Globus pallidus (tissue), 1 donor: ENCODE data around the gene MYL1.

Experiments used
- DNase-seq: peaks from one replicate; pipeline ENCODE4 v3.0.0-alpha.2; 2015; ENCODE audit warnings: low spot score

MYL1 gene

GRCh38 chr2:210315015-210315788 is at the start of gene MYL1:
MYL1 (minus strand) TSS chr2:210315174; CDS start chr2:210315042, 132 bp downstream.
- no peak for DNase-seq

GRCh38 chr2:210363876-210364275 is 48.9 kb upstream of the MYL1 start:
- peak; percentile 3 for DNase-seq

- no peak for DNase-seq
Observed at GRCh38 chr2:210363261-210363660, 48.3 kb upstream of the MYL1 start.

GRCh38 chr2:210360412-210360811 is 45.4 kb upstream of the MYL1 start:
- DNase-seq: no peak

GRCh38 chr2:210356944-210357343 is 42.0 kb upstream of the MYL1 start:
- no peak for DNase-seq

- DNase-seq: no peak
Observed at GRCh38 chr2:210337159-210337558, 22.2 kb upstream of the MYL1 start.

GRCh38 chr2:210324906-210325305 is 9.9 kb upstream of the MYL1 start:
- DNase-seq: no peak

- DNase-seq: no peak
Observed at GRCh38 chr2:210324458-210324857, 9.5 kb upstream of the MYL1 start.

GRCh38 chr2:210323003-210323402 is 8.0 kb upstream of the MYL1 start:
- no peak for DNase-seq

- DNase-seq: no peak
Observed at GRCh38 chr2:210318891-210319290, 3.9 kb upstream of the MYL1 start.

- DNase-seq: no peak
Observed at GRCh38 chr2:210318486-210318885, 3.5 kb upstream of the MYL1 start.

- DNase-seq: no peak
Observed at GRCh38 chr2:210310550-210310949, 4.4 kb downstream of the MYL1 start.

GRCh38 chr2:210309548-210310233 is 5.3 kb downstream of the MYL1 start:
- no peak for DNase-seq

- DNase-seq: no peak
Observed at GRCh38 chr2:210303498-210303897, 11.5 kb downstream of the MYL1 start.

- DNase-seq: no peak
Observed at GRCh38 chr2:210302326-210302725, 12.6 kb downstream of the MYL1 start.

- DNase-seq: no peak
Observed at GRCh38 chr2:210299866-210300373, 15.1 kb downstream of the MYL1 start.

- DNase-seq: no peak
Observed at GRCh38 chr2:210288408-210288807, 26.6 kb downstream of the MYL1 start.

GRCh38 chr2:210287301-210287700 is 27.7 kb downstream of the MYL1 start:
- DNase-seq: no peak

- no peak for DNase-seq
Observed at GRCh38 chr2:210286123-210286680, 28.8 kb downstream of the MYL1 start.

GRCh38 chr2:210277133-210277532 is 37.8 kb downstream of the MYL1 start:
- no peak for DNase-seq

- no peak for DNase-seq
Observed at GRCh38 chr2:210271300-210271699, 43.7 kb downstream of the MYL1 start.

GRCh38 chr2:210269148-210269547 is 45.8 kb downstream of the MYL1 start:
- DNase-seq: no peak

GRCh38 chr2:210268281-210268680 is 46.7 kb downstream of the MYL1 start:
- no peak for DNase-seq
